GM19023 (cell line): ENCODE measurements around the gene ATP1A1.

ENCODE experiments used
- ATAC-seq: cut with Tn5 transposase; IDR thresholded peaks from one replicate; pipeline ENCODE4 v1.9.1; 2021; ENCODE audit warnings: mild to moderate bottlenecking, moderate library complexity; ENCODE audit not compliant: unreplicated experiment

Gene ATP1A1

DNA sequence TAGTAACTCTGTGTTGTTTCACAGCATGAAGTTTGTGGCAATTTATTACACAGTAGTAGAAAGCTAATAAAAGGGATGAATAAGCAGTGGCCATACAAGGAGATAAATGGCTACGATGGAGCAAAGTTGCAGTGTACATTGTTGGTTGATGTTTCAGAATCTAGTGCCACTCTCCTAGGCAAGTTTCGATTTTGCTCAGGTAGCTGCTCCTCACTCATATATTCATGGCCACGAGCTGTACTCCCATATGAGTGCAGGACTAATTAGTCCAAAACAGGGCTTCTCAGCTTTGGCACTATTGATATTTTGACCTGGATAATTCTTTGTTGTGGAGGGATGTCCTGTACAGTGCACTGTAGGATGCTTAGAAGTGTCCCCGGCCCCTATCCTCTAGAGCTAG lies 30.0 kb upstream of the ATP1A1 start:
- no peak for ATAC-seq

DNA sequence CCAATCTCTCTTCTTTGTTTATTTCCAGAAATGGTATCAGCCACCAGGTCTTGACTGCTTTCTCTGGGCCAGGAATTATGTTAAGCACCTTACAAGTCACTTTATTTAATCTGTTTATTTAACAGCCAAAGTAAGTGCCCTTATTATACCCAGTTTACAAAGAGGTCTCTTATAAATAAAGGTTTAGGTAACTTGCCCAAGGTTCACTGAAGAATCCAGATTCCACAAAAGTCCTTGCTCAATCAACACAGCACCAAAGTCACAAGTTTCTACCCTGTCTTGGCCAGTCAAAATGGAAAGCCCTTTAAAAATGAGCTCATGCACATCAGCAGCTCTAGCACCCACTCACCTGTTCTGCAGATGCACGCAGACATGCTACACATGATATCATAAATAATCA lies 28.0 kb upstream of the ATP1A1 start:
- no peak for ATAC-seq

DNA sequence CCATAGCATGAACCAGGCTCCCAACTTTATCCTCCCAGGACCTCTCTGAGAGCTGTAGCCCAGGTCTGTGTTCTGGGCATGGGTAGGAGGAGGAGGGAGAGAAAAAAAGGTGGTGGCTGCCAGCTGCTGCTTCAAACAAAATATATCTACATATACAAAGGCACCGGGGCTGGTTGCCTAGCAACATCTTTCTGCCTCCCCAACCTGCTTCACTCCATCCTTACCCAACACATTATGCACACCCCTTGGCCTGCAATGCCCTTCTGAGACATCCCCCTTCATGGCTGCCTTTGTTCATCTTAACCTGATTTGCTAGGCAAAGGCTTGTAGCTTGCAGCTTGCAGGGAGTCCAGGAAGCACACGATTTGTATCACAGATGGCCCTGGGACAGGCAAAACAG lies 27.2 kb upstream of the ATP1A1 start:
- ATAC-seq = no peak

DNA sequence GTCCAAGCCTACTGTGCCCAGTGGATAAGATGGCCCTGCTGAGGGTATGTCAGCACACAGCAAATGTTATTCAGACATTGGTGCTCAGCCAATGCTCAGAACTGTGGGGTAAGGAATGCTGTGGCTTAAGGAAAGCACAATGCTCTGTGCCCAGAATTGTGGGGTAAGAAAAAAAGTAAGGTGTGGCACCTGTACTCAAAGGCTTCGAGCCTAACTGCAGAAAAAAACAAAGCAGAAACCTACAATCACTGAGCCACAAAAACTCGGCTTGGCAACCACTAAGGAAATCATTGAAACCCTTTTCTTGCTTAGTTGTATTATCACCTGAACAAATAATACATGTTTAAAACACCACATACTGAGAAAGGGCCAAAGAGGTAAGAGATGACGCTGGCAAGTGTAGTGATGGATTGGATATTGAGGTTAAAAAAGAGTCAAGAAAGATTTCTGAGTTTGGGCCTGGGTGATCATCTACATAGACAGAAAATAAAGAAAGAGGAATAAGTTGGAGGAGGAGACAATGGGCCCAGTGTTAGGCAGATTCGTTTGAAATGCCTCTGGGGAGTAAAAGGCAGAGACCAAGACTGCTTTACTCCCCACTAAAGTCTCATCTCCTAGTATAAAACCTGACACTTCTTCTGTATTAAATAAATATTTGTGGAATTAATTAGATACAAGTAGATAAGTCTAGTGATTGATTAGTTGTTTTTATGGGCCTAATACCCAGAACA lies 25.9 kb upstream of the ATP1A1 start:
- ATAC-seq = no peak

DNA sequence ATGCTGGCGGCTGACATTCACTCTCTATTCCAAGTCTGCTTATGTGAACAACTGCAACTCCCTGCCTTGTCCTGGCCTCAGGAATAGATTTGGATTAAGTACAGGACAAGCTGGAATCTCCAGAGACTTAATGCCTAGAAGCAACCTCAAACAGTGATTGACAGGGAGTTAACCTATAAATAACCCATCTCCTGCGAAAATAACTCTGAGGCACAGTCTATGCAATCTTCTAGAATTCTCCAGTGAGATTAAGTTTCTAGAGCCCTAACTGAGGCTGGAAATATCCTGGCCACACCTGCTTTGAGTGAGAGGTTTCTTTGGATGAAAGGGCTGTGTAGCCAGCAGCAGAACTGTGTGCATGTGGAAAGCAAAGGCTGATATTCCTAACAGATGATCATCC lies 25.3 kb upstream of the ATP1A1 start:
- ATAC-seq = no peak

DNA sequence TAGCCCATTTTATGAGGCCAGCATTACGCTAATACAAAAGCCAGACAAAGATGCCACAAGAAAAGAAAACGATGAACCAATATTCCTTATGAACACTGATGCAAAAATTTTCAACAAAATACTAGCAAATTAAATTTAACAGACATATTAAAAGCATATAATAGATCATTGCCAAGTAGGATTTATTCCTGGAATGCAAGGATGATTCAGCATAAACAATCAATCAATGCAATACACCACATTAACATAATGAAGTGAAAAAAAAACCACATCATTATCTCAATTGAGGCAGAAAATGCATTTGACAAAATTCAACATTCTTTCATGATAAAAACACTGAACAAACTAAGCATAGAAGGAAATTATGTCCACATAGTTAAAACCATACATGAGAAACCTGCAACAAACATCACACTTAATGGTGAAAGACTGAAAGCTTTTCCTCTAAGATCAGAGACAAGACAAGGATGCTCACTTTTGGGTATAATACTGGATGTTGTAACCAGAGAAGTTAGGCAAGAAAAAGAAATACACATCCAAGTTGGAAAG lies 22.9 kb upstream of the ATP1A1 start:
- no peak for ATAC-seq

DNA sequence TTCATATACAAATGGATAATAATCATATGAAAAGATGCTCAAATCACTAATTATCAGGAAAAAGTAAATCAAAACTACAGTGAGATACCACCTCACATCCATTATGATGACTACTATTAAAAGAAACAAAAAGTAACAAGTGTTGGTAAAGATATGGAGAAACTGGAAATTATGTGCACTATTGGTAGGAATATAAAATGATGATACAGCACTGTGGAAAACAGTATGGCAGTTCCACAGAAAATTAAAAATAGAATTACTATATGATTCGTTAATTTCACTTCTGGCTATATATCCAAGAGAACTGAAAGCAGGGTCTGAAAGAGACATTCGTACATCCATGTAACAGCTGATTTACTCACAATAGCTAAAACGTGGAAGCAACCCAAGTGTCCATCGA lies 21.1 kb upstream of the ATP1A1 start:
- no peak for ATAC-seq

DNA sequence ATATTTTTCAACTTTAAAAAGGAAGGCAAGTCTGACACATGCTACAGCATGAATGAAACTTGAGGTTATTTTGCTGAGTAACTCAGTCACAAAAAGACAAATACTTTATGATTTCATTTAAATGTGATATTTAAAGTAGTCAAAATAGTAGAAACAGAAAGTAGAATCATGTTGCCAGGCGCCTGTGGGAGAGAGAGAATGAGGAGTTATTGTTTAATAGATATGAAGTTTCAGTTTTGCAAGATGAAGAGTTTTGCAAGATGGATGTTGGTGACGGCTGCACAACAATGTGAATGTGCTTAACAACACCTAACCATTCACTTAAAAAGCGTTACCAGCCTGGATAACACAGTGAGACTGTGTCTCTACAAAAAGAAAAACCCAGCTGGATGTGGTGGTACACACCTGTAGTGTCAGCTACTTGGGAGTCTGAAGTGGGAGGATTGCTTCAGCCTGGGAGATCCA lies 20.7 kb upstream of the ATP1A1 start:
- ATAC-seq = no peak

DNA sequence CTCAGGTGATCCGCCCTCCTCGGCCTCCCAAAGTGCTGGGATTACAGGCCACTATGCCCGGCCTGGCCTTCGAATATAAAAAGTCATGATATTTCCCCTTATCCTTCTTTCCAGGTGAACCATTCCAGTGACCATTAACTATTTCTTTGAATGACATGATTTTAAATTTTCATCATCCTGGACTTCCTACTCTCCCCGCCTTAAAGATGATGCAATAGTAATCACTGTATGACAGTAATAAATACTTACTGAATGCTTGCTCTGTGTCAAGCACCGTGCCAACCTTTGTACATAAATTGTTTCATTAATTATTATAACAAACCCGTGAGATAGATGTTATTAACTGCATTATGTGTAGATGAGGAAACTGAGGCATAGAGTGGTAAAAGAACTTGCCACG lies 19.9 kb upstream of the ATP1A1 start:
- no peak for ATAC-seq

DNA sequence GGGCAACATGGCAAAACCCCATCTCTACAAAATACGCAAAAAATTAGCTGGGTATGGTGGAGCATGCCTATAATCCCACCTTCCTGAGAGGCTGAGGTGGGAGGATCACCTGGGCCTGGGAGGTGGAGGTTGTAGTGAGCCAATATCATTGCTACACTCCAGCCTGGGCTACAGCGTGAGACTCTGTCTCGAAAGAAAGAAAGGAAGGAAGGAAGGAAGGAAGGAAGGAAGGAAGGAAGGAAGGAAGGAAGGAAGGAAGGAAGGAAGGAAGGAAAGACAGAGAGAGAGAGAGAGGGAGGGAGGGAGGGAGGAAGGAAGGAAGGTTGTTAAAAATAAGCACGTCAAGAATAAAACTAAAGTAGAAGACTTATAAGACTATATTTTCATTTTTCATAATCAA lies 17.0 kb upstream of the ATP1A1 start:
- ATAC-seq = no peak

DNA sequence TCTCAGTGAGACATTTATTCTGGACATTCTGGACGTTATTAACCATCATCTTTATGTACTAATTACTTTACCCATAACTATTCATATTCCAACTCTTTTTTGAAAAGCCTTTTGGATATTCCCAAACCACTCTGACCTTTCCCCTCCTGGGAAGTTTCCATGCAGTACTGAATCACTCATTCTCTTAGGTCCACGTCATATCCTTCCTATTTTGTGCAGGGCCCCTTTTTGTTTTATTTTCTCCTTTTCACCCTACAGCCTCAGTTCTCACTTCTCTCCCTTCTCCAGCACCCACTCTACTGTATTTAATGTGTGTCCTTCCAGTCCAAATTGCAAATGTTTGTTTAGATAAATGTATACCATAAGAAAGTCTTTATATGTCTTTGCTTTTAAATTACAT lies 16.4 kb upstream of the ATP1A1 start:
- ATAC-seq = no peak

DNA sequence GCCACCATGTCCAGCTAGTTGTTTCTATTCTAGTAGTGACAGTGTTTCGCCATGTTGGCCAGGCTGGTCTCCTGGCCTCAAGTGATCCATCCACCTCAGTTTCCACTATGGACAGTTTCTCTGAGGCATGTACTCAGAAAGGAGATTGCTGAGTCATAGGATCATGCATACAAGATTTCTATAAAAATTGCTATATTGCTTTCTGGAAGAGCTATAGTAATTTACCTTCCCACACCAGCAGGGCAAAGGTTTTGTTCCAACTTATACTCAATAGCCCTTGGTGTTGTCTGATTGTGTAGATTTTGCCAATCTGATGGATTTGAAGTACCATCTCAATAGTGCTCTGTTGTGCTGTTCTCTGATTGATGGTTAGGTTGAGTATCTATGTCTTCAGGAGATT lies 15.6 kb upstream of the ATP1A1 start:
- ATAC-seq = no peak

DNA sequence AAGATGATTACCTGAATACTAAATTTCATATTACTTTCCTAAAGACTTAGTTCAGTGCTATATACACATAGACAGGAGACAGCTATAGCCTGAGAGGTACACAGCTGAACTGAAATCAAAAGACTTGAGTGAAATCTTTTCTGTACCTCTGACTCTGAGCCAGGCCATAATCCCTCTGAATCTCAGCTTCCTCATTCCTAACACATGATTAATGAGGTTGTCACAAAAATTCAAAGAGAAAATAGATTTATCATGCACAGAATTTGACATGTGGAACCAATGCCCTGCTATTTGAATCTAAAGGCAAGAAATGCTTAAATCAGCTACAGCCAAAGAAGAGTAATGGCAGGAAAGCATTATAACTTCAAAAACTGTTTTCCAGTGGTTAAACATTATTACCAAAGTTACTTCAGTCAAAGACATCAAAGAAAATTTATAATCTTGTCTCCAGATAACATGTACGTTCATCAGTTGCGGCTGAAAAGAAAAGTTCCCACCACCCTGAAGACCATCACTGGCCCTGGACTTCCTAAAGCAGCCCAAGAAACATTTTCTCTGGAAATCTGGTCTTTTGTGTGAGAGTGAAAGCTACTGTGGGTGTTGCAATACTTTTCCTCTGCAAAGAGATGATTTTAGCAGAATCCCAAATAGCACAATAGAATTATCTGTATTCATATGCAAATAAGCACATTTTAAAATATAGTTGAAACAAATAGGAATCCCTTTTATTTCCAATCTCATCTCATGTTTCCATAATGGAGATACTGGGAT lies 13.8 kb upstream of the ATP1A1 start:
- ATAC-seq = no peak

DNA sequence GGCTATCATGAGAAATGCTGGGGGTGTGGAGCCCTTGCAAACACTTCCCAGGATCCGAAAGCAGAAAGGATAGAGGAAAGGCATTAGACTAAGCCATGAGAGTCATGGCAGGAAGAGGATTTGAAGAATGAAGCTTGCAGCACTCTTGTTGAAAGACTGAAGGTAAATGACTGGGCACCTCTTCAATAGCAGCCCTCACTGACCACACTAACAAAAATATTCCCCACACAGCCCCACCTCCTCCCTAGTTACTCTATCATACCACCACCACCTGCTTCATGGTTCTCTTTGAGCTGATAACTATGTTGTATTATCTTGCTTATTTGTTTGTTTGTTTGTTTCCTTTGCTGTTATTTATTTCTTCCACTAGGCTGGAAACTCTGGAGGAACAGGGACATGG lies 13.2 kb upstream of the ATP1A1 start:
- ATAC-seq = no peak

DNA sequence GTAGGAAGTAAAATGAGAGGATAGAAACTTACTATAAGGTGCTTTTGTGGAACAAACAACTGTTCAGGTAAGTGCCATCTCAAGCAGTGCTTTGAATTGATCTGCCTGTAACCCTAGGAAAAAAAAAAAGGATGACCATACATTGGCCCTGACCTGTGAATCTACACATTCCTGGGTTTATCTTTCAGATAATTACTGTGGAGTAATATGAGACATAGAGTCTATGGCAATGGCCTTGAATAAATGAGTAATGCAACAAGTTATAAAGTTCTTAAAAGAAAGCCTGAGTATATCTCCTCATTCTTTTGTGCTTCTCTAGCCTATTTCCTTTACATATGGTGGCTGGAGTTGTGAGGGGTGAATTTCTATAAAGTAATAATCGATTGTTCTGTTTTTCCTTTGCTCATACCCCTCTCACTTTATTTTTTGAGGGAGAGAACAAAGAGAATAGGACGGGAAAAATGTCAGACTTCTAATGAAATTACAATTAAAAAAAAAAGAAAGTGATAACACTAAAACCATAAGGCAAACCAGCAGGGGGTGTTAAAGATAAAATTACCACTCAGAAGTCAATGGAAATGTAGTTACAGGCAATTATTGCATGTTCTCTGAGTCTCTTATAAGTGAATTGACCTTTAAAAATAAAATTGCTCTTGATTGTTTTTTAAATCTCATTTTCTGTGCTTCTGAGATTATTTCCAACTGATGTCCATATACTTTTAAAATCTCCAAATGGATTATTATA lies 12.4 kb upstream of the ATP1A1 start:
- ATAC-seq = no peak

DNA sequence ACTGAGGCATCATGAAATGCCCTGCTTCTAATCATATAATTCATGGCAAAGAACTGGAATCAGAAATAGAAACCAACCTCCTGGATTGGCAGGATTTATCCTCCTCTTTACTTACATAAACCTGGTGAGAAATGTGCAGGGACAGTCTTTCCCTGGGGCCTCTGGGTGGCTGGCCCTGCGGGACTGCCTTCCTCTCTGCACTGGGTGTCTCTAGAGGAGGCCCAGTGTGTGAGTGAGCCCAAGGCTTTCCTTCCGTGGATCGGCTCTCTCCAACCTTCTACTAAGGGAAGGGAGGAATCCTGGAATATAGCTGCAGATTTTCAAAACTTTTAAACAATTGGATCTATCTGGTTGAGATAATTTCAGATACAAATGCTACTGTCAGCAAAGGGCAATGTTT lies 11.4 kb upstream of the ATP1A1 start:
- ATAC-seq = no peak

DNA sequence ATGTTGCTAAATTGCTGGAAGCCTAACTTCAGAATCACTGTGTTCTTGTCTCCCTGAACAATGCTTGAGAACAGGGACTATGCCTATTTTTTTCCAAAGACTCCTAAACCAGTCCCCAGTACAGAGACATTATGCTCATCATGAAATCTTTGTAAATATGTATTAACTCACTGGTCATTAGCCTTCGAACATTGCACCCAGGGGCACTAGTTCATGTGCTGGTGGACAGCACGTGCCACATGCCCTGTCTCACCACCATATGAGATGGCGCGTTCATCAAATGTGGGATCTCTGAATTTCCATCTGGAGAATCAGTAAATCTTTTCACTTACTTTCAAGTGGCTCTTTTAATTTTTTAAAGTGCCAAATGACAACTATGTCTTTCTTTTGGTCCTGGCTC lies 11.0 kb upstream of the ATP1A1 start:
- no peak for ATAC-seq

DNA sequence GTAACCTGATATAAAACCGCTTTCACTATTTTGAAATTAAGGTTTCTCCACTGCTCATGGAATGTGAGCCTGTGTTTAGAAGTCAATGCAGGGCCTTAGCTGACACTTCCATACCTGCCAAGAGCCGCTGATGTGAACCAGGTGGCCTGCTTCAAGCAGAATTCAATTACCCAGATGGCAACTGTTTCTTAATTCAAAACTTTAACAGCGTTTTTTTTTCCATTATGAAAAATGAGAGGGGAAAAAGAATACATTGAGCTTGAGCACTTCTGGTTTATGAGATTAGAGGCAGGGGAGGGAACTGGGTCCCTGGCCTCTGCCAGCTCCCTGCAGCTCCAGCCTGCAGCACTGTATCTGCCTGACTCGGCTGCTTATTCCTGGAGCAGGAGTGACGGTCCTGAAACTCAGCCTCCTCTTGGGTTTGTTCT lies 7.7 kb upstream of the ATP1A1 start:
- no peak for ATAC-seq

DNA sequence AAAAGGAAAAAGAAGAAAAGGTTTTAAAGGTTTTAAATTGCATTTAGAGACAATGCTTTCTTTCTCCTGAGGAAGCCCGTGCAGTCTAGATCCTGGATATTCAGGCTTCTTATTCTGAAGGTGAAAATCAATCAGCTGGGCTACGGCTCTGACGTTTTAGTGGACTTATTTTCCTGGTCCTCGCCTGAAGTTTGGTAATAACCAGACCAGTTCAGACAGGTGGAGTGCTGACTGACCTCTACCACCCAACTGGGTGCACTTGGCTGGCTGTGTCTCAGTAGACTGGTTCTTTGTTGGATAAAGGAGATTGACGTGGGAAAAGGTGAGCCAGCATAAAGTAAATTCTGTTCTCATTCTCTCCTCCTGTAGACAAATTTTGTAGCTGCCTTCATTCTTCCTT lies 7.2 kb upstream of the ATP1A1 start:
- no peak for ATAC-seq

DNA sequence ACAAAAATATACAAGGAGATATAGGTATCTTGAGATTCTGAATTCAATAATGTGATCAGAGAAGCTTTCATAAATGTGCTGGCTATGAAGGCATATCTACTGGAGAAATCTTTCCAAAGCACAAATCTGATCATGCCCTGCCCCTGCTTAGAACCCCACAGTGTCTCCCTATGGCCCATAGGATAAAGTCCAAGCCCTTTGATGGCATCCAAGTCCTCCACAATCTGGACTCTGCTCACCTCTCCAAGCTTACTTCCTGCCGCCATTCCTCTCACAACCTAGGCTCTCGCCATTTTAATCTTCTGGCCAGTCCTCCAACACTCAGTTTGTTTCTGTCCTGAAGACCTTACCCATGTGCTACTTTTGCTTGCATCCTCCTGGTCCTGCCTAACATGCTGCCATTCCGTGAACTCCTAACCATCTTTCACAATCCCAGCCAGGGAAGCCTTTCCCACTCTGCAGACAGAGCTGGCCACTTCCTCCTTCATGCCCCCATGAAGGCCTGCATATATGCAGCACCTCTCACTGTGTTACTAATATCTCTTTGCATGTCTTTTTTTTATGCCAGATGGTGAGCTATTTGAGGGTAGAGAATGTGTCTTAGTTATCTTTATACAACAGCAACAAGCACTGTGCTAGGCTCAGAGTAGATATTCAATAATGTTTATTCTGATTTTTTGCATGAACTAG lies 5.6 kb upstream of the ATP1A1 start:
- no peak for ATAC-seq

DNA sequence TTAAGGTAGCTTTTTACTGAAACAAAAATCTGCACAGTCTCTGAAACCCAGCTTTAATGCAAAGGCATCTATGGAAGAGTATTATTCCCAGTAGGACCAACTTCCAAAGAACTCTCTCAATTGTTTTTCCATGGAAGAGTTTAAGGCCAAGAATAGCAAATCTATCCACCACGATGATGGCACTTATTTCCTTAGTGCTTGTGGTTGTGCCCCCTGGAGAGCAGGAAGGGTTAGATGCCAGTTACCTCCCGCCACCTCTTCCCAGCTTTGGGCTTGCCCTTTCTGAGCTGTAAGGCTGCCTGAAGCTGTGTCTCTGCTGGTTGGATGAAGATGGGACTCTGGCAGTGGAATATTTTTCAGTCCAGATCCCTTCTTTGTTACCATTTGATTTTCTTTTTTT lies 4.8 kb upstream of the ATP1A1 start:
- ATAC-seq = no peak
